Esophagus squamous epithelium (tissue), 5 donors: ENCODE results near the gene HDC. TPM values are rescaled to one million over a fixed set of nuclear protein-coding genes. Genes with fewer than 3 reads are reported as not detected.

ENCODE experiments used
- DNase-seq: peaks from one replicate; lab custom pipeline; 2025; lab: John Stamatoyannopoulos, UW
- H3K27ac ChIP-seq, 4 donors: fragments of 200-600 bp; sonication (generic); one replicate each; pipeline ENCODE4 v1.5.1; 2016 to 2019; ENCODE audit warnings: mild to moderate bottlenecking in 1 of 4
- H3K27me3 ChIP-seq, 4 donors: fragments of 200-600 bp; sonication (generic); 1 replicate in 3 of 4; 2 replicates in 1 of 4; pipeline versions ENCODE4 v1.5.1 to v1.6.0; 2017 to 2021; ENCODE audit warnings: antibody characterized with exemption in 1 of 4
- H3K36me3 ChIP-seq, 3 donors: fragments of 200-600 bp; sonication (generic); one replicate each; pipeline ENCODE4 v1.5.1; 2016 to 2019
- H3K4me1 ChIP-seq, 3 donors: fragments of 200-600 bp; sonication (generic); one replicate each; pipeline ENCODE4 v1.5.1; 2017 to 2019
- H3K4me3 ChIP-seq, 4 donors: fragments of 200-600 bp; sonication (generic); 1 replicate in 3 of 4; 2 replicates in 1 of 4; pipeline ENCODE4 v1.5.1; 2016 to 2019; ENCODE audit warnings: mild to moderate bottlenecking in 2 of 4, moderate library complexity in 1 of 4
- H3K9me3 ChIP-seq, 3 donors: fragments of 200-600 bp; sonication (generic); one replicate each; pipeline ENCODE4 v1.5.1; 2016 to 2019
- POLR2A ChIP-seq, 4 donors: fragments of 450-650 bp; IDR thresholded peaks; one replicate each; pipeline ENCODE4 v1.6.1; 2017; ENCODE audit warnings: antibody characterized with exemption in 4 of 4, mild to moderate bottlenecking in 4 of 4, moderate library complexity in 3 of 4
- WGBS, 2 donors: methylation state at CpG; one replicate each; pipeline ENCODE4 v1.1.5; 2018; 5-methylcytosine and 5-hydroxymethylcytosine counted together
- intact Hi-C: fragments of 100-400 bp; cut with DNase I; formaldehyde crosslinking; loops from one replicate; pipeline ENCODE4 v1.15.0; 2022
- small RNA-seq, 4 donors: library from RNA; depleted of rRNA; stranded (forward); fragments of <200 nt; gene quantifications; one replicate each; pipeline ENCODE3, GENCODE V24; 2016
- total RNA-seq, 4 donors: library from RNA; depleted of rRNA; stranded (reverse); fragments of >200 nt; gene quantifications; one replicate each; pipeline ENCODE4 v1.1.0, GENCODE V29; 2016
- TF ChIP-seq, protein P1 (sequence below), 6 experiments: fragments of 450-650 bp in 4 of 6; fragments of 200-600 bp in 2 of 6; sonication (generic) in 2 of 6; IDR thresholded peaks; one replicate each; pipeline ENCODE4 v1.5.1; 2016 to 2019; ENCODE audit warnings: antibody characterized with exemption in 6 of 6, mild to moderate bottlenecking in 4 of 6, moderate library complexity in 4 of 6
- donor health status: DM: yes; HTN: yes; CAD: no.

HDC gene
- total RNA-seq, 4 donors from 2014 or later, result 0.26 to 4.4 TPM; not detected in 2

DNA sequence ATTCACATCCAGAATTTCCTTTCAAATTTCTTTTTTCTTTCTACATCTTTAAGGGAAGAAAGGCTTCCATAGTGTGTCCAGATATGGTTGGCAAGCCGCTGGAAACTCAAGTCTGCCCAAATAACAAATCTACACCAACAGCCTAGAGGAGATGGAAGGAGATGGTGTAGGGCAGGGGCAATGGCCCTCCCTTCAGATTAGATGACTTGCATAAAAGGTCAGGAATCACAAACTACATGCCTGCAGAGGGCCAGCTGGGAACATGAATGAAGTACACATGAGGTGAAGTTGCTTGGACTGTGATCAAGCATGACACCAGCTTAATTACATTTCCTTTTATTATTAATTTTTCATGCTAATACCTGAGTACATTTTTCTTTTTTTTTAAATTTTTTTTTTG, 73.4 kb downstream of the HDC start:
- Histone ChIP-seq H3K9me3 (no peaks in the 10 kb centered on the region), H3K27ac (no peak overlapping the region), H3K4me3 (no peak overlapping the region), H3K27me3 (no peaks in the 10 kb centered on the region), H3K36me3 (no peaks in the 10 kb centered on the region), H3K4me1 (peaks cover 0 to 10% (median 0%) of the 10 kb centered on the region in 3 donors)
- TF ChIP-seq, protein P1, sequence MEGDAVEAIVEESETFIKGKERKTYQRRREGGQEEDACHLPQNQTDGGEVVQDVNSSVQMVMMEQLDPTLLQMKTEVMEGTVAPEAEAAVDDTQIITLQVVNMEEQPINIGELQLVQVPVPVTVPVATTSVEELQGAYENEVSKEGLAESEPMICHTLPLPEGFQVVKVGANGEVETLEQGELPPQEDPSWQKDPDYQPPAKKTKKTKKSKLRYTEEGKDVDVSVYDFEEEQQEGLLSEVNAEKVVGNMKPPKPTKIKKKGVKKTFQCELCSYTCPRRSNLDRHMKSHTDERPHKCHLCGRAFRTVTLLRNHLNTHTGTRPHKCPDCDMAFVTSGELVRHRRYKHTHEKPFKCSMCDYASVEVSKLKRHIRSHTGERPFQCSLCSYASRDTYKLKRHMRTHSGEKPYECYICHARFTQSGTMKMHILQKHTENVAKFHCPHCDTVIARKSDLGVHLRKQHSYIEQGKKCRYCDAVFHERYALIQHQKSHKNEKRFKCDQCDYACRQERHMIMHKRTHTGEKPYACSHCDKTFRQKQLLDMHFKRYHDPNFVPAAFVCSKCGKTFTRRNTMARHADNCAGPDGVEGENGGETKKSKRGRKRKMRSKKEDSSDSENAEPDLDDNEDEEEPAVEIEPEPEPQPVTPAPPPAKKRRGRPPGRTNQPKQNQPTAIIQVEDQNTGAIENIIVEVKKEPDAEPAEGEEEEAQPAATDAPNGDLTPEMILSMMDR (IDR thresholded peaks at IDR 0.05), result no peak
- no peak for TF ChIP-seq POLR2A (IDR thresholded peaks at IDR 0.05)
- intact Hi-C loops, result no loop called here
- DNase-seq, result no peak
- WGBS, 2 donors, result 90 to 95% methylated on average over 1 of the region's 1 CpG

Small RNA genes lying within 50 kb of the gene (small RNA-seq; reads per million reads assigned to genes)
- gene RF00019, result 0 reads per million in 4 donors

Other genes with a start within 250 kb of the HDC start
- 1 to 10 TPM in 3 of 4 donors, under 1 TPM in 1; 0.97 to 6.7 (median 2.9) TPM for gene ATP8B4, start 146.5 kb downstream of the HDC start, total RNA-seq
- gene SLC27A2, start 83.5 kb downstream of the HDC start, total RNA-seq, result 1 to 10 TPM; 2.2 to 9.4 (median 3.8) TPM
- gene GABPB1, start 89.5 kb upstream of the HDC start, total RNA-seq, result 10 to 100 TPM in 3 of 4 donors, 1 to 10 TPM in 1; 9.2 to 21.6 (median 16.3) TPM
- 10 to 100 TPM; 32.3 to 48.1 (median 43.8) TPM for gene USP8, start 158.7 kb upstream of the HDC start, total RNA-seq